Esophagus muscularis mucosa (tissue), 4 donors: ENCODE measurements around the gene KRT37. TPM values are rescaled to one million over a fixed set of nuclear protein-coding genes. Genes with fewer than 3 reads are reported as not detected.
"Not testable (repeated sequence)": the region's sequence is repeated elsewhere in the genome, so short reads cannot be mapped to it uniquely, and the experiment has no call there.

Experiments
- DNase-seq: peaks from one replicate; pipeline ENCODE4 v3.0.0-alpha.2; 2017; ENCODE audit errors: extremely low spot score
- H3K27ac ChIP-seq, 4 donors: fragments of 200-600 bp; sonication (generic); replicated peaks in 1 of 4; 1 replicate in 3 of 4; 2 replicates in 1 of 4; pipeline ENCODE4 v1.5.1; 2016 to 2019; ENCODE audit warnings: mild to moderate bottlenecking in 1 of 4
- H3K27me3 ChIP-seq, 4 donors: fragments of 200-600 bp; sonication (generic); one replicate each; pipeline versions ENCODE4 v1.5.1 to v1.6.0; 2016 to 2019
- H3K36me3 ChIP-seq, 4 donors: fragments of 200-600 bp; sonication (generic); one replicate each; pipeline ENCODE4 v1.5.1; 2016 to 2019
- H3K4me1 ChIP-seq, 4 donors: fragments of 200-600 bp; sonication (generic); one replicate each; pipeline ENCODE4 v1.5.1; 2016 to 2019
- H3K4me3 ChIP-seq, 4 donors: fragments of 200-600 bp; sonication (generic); 1 replicate in 2 of 4; 2 replicates in 2 of 4; pipeline ENCODE4 v1.5.1; 2016 to 2019; ENCODE audit warnings: mild to moderate bottlenecking in 4 of 4, moderate library complexity in 1 of 4
- H3K9me3 ChIP-seq, 4 donors: fragments of 200-600 bp; sonication (generic); 1 replicate in 3 of 4; 2 replicates in 1 of 4; pipeline ENCODE4 v1.5.1; 2016 to 2019
- EP300 ChIP-seq: sonication (generic); formaldehyde crosslinking; IDR thresholded peaks from one replicate; pipeline ENCODE4 v1.6.1; 2017; ENCODE audit warnings: antibody characterized with exemption
- POLR2A ChIP-seq: fragments of 450-650 bp; IDR thresholded peaks from one replicate; pipeline ENCODE4 v1.6.1; 2017; ENCODE audit warnings: antibody characterized with exemption, moderate library complexity, mild to moderate bottlenecking, low read depth
- POLR2AphosphoS5 ChIP-seq, 2 donors: sonication (generic); formaldehyde crosslinking; IDR thresholded peaks; one replicate each; pipeline ENCODE4 v1.6.1; 2017; ENCODE audit warnings: antibody characterized with exemption in 2 of 2
- whole genome bisulfite sequencing: methylation state at CpG from one replicate; pipeline ENCODE4 v1.1.5; 2018; 5-methylcytosine and 5-hydroxymethylcytosine counted together
- intact Hi-C: fragments of 100-400 bp; cut with DNase I; formaldehyde crosslinking; loops from one replicate; pipeline ENCODE4 v1.15.1; 2023
- total RNA-seq, 4 donors: library from RNA; depleted of rRNA; stranded (reverse); fragments of >200 nt; gene quantifications; one replicate each; pipeline versions ENCODE4 v1.1.0 to v1.2.1, GENCODE V29; 2016
- TF ChIP-seq, protein P1 (sequence below), 3 experiments: fragments of 200-600 bp in 2 of 3; fragments of 450-650 bp in 1 of 3; sonication (generic) in 2 of 3; IDR thresholded peaks; one replicate each; pipeline ENCODE4 v1.5.1; 2017 to 2019; ENCODE audit warnings: antibody characterized with exemption in 3 of 3, mild to moderate bottlenecking in 2 of 3, moderate library complexity in 1 of 3

The KRT37 gene
- total RNA-seq, 4 donors from 2014 or later = not detected

DNA sequence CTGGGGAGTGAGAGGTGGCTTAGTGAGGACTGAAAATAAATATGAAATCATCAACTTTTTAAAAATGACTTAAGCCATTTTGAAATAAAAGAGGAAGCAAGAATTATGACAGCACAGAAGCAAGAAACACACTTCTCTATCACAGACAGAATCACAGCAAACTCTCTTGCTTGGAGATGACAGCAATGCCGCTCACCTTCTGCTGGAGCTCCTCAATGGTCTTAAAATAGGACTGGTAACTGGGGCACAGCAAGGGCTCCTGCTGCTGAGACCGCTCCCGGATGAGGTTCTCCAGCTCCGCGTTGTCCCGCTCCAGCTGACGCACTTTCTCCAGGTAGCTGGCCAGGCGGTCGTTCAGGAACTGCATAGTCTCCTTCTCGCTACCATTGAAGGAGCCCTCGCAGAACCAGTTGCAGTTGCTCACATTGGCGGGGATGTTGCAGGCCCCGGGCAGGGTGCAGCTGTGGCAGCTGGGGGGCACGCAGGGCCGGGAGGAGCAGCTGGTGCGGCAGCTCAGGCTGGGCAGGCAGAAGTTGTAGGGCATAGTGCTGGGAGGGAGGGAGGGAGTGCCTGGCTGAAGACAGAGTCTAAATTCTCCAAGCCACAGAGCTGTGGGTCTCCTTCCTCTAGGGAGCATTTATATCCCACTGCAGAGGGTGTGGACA is 27.3 kb downstream of the KRT37 start, which contains the start of gene KRT31:
KRT31 (minus strand) TSS at position 613 of the 665 bp plus-strand sequence; CDS start at position 544, 69 bp downstream.
- Histone ChIP-seq H3K27ac (no peak within 1 kb of the TSS), H3K36me3 (no peaks in the 10 kb centered on the region), H3K4me3 (no peak within 1 kb of the TSS), H3K27me3 (no peaks in the 10 kb centered on the region), H3K4me1 (peaks cover 0 to 8% (median 6%) of the 10 kb centered on the region in 4 donors), H3K9me3 (no peaks in the 10 kb centered on the region)
- intact Hi-C loops = no loop called here
- no peak for DNase-seq
- 90% methylated on average over 1 of the region's 16 CpGs for WGBS
- TF ChIP-seq, protein P1, sequence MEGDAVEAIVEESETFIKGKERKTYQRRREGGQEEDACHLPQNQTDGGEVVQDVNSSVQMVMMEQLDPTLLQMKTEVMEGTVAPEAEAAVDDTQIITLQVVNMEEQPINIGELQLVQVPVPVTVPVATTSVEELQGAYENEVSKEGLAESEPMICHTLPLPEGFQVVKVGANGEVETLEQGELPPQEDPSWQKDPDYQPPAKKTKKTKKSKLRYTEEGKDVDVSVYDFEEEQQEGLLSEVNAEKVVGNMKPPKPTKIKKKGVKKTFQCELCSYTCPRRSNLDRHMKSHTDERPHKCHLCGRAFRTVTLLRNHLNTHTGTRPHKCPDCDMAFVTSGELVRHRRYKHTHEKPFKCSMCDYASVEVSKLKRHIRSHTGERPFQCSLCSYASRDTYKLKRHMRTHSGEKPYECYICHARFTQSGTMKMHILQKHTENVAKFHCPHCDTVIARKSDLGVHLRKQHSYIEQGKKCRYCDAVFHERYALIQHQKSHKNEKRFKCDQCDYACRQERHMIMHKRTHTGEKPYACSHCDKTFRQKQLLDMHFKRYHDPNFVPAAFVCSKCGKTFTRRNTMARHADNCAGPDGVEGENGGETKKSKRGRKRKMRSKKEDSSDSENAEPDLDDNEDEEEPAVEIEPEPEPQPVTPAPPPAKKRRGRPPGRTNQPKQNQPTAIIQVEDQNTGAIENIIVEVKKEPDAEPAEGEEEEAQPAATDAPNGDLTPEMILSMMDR (IDR thresholded peaks at IDR 0.05) = no peak
- TF ChIP-seq EP300 (no peak), POLR2A (no peak), POLR2AphosphoS5 (IDR thresholded peaks at IDR 0.05) (no peak)

DNA sequence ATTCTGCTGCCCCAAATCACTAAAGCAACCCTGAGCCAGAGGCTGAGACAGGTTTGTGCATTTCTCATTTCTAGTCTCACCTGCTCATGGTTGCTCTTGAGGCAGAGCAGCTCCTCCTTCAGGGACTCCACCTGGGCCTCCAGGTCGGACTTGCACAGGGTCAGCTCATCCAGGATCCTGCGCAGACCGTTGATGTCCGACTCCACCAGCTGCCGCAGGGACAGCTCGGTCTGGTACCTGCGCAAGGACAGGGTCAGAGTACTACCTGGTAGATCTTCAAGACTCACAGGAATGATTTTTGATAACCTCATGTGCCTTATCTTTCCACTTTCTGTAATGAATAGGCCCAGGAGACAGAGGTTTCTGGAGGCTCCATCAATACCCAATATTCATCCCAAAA is 28.0 kb downstream of the KRT37 start:
- no peak for DNase-seq
- intact Hi-C loops = no loop called here
- H3K36me3 ChIP-seq = no peaks in the 10 kb centered on the region
- 93% methylated on average over 3 of the region's 7 CpGs for WGBS
- no peak for TF ChIP-seq POLR2AphosphoS5 (IDR thresholded peaks at IDR 0.05)
- no peaks in the 10 kb centered on the region for H3K27me3 ChIP-seq
- H3K9me3 ChIP-seq = no peaks in the 10 kb centered on the region
- no peak overlapping the region for H3K4me3 ChIP-seq
- peaks cover 0 to under 1% (median 0%) of the 10 kb centered on the region in 4 donors for H3K4me1 ChIP-seq
- no peak overlapping the region for H3K27ac ChIP-seq

DNA sequence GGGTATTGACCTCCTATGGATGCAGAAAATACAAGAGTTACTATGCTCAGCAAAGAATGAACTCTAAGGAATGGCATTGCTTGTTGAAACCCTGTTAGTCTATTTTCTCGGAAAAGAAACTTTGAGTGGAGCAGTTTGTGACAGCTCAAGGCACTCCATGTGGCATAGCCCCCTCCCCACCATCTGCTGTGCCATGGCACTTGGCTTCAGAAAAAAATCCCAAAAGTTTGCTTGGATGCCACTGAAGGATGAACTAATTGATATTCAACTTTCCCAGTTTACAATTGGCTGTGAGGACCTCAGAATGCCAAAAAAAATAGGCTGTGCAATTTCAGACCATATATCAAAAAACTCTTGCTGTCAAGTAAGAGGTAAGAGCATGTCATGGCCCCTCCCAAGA is 28.8 kb downstream of the KRT37 start:
- Histone ChIP-seq H3K27me3 (no peaks in the 10 kb centered on the region), H3K36me3 (no peaks in the 10 kb centered on the region), H3K4me1 (no peaks in the 10 kb centered on the region), H3K4me3 (no peak overlapping the region), H3K9me3 (no peaks in the 10 kb centered on the region), H3K27ac (no peak overlapping the region)
- no peak for DNase-seq
- intact Hi-C loops = no loop called here
- WGBS = 100% methylated on average over 1 of the region's 1 CpG
- TF ChIP-seq, protein P1 (IDR thresholded peaks at IDR 0.05) = no peak
- TF ChIP-seq EP300 (no peak), POLR2AphosphoS5 (IDR thresholded peaks at IDR 0.05) (no peak), POLR2A (no peak)

DNA sequence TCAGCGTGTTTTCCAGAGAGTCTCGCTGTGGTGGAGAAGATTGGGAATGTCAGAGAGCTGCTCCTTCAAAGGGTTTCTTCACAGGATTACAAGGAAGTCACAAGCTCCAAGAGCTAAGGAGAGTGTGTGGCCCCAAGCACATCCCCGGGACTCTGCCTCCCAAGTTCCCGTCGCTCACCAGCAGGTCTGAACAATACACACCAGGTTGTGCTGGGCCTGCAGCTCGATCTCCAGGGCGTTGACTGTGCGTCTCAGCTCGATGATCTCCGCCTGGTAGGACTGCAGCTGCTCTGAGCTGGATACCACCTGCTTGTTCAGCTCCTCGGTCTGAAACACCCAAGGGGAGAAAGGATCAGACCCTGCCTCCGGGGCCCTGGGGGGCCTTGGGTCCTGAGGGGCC is 29.3 kb downstream of the KRT37 start:
- H3K27me3 ChIP-seq, H3K36me3 ChIP-seq, DNase-seq, H3K9me3 ChIP-seq, intact Hi-C loops, H3K27ac ChIP-seq, H3K4me1 ChIP-seq, H3K4me3 ChIP-seq: not testable (repeated sequence)
- 94% methylated on average over 8 of the region's 12 CpGs for WGBS

DNA sequence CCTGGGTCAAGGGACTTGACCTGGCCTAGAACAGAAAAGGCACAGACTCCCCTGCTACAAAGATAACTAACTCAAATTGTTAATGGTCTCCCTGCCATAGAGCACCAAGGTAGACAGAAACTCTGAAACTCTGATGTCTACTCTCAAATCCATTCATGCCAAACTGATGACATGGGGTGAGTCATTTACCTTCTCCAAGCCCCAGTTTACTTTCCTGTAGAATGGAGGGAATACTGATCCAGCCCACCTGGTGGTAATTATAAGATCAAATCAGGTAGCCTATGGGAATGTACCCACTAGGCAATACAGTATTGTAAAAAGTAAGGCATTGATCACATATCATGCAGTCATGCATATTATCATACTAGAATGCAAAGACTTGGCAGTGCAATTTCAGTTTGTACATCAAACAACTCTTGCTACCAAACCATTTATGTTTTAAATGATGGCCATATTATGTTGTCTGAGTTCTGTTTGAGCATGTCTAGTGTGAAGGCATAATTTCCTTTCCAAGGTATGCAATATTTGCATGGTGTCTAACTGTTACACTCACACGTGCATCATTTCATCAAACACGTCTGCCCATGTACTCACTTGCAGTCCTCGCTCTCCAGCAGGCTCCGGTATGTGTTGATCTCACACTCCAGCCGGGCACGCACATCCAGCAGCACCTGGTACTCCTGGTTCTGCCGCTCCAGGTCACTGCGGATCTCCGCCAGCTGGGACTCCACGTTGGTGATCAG is 30.0 kb downstream of the KRT37 start:
- Histone ChIP-seq H3K4me1 (no peaks in the 10 kb centered on the region), H3K36me3 (no peaks in the 10 kb centered on the region), H3K4me3 (no peak overlapping the region), H3K27me3 (no peaks in the 10 kb centered on the region), H3K9me3 (no peaks in the 10 kb centered on the region), H3K27ac (no peak overlapping the region)
- intact Hi-C loops = no loop called here
- TF ChIP-seq, protein P1 (IDR thresholded peaks at IDR 0.05) = no peak
- TF ChIP-seq POLR2AphosphoS5 (IDR thresholded peaks at IDR 0.05) (no peak), POLR2A (no peak), EP300 (no peak)
- WGBS = 86% methylated on average over 9 of the region's 10 CpGs
- DNase-seq = no peak
